NCI-H2171 (cell line): ENCODE measurements around the gene CHST15.

ENCODE experiments used
- DNase-seq: peaks from one replicate; lab custom pipeline; 2025; lab: John Stamatoyannopoulos, UW

The CHST15 gene

DNA sequence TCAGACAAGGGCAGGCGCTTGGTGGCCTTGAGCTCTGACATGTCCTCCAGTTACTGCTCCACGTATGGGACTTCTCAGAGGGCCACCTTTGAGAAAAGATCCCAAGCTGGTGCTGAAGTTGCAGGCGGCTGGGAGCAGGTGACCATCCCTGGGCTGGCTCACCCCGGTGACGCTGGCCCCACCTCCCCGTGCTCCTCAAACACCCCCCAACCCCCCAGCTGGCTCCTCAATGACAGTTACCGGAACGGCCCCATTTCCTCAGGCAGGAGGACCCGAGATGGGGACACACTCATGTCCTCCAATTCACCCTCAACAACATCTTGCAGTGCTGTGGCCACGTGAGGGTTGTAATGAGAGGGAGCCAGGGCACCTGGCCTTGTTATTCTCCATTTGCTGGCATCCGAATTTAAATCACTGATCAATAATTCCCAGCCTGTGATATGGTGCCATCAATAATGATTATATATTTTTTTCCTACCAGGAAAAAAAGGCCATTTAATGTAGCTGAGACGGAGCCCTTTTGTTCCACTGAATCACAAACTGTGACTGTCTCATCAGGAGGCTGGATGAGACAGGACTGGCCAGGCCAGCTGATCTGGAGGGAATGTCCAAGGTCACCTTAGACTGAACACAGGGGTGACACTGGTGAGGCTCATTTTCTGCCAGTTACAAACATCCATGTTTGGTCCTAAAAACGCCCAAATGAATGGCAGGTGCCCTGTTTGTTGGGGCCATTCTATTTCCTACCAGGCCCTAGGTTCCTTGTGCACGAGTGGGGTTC is 64.5 kb downstream of the CHST15 start:
- DNase-seq: no peak

DNA sequence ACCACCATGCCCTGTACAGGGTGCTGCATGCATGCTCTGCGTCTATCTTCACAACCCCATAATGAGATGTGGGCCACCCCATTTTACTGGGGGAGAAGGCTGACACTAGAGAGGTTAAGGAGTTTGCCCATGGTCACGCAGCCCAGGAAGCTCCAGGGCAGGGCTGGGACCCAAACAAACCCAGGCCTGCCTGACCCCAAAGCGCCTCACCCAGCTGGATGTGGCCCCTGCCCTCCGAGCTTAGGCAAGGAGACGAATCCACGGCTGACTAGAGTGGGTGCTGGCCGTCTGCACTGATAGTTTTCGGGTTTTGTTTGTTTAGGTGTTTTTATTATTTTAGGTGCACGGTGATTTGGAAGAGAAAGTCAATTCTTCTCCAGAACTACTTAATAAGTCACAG is 65.7 kb downstream of the CHST15 start:
- DNase-seq: no peak

GRCh38 chr10:124027031-124027611 is 66.3 kb downstream of the CHST15 start:
- DNase-seq: no peak

DNA sequence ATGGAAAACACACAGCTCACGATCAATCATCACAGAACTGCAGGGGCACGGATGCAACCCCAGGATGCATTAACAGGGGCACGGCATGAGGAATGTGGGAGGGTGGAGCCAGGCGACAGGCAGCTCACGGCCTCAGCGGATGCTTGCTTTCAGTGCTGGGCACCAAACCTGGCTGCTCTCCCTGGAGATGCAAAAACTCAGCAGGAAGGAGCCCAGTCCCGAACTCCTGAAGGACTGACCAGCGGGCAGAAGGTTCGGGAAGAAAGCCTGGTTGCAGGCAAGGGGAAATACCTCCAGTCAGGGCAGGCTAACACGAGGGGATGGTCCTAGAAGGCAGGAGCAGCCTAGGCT is 66.8 kb downstream of the CHST15 start:
- DNase-seq: no peak

- DNase-seq: no peak
Observed at GRCh38 chr10:124025660-124026588, 67.5 kb downstream of the CHST15 start.

DNA sequence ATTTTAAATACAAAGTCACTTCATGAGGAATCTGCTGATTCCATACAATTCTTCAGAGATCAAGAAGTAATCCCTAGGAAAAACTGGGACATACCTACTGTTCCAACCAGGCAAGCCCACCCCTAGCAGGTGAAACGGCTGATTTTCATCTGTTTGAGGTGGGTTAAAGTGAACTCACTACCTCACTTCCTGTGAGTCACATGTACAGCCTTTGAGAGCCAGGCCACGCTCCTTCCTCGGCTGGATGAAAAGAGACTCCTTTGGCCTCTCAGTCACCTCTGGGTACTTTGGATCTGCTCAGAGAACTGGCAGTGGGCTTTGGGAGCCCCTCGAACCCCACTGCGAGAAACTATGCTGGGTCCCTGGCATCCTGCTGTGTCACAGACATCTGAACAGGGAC is 68.2 kb downstream of the CHST15 start:
- no peak for DNase-seq

- no peak for DNase-seq
Observed at GRCh38 chr10:124022066-124022465, 71.3 kb downstream of the CHST15 start.

DNA sequence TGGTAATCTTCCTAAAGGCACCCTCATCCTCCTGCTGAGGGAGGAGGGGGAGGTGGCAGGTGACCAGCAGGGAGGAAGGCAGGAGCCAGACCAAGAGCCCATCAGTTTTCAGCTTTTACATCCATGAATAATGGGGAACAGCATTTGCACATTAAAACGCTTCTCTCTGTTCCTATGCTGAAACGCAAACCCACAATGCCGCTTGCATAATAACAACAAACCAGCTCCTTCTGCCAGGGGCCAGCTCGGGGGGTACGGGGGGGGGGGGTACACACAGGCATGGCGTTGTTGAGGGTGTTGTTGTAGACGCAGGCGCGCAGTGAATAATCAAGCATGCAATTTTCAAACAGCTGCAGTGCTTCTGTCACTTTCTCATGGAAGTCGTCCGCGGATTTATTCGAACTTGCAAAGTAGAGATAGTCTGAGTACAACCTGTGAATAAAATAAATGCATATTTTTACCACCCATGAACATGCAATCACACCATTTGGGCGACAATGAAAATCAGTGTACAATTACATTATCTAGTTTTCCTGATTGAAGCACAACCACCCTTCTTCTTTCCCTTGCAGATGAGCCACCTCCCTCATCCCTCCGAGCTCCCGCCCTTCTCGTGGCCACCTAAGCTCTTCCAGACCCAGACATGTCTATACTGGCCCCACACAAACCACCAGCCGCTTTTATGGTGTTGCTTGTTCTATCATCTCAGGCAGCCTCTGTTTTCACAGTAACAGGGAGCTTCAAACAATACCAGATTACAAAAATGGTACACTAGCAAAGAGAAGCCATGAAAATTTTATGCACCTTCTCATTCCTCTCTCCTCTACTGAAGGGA is 72.2 kb downstream of the CHST15 start:
- DNase-seq: no peak

DNA sequence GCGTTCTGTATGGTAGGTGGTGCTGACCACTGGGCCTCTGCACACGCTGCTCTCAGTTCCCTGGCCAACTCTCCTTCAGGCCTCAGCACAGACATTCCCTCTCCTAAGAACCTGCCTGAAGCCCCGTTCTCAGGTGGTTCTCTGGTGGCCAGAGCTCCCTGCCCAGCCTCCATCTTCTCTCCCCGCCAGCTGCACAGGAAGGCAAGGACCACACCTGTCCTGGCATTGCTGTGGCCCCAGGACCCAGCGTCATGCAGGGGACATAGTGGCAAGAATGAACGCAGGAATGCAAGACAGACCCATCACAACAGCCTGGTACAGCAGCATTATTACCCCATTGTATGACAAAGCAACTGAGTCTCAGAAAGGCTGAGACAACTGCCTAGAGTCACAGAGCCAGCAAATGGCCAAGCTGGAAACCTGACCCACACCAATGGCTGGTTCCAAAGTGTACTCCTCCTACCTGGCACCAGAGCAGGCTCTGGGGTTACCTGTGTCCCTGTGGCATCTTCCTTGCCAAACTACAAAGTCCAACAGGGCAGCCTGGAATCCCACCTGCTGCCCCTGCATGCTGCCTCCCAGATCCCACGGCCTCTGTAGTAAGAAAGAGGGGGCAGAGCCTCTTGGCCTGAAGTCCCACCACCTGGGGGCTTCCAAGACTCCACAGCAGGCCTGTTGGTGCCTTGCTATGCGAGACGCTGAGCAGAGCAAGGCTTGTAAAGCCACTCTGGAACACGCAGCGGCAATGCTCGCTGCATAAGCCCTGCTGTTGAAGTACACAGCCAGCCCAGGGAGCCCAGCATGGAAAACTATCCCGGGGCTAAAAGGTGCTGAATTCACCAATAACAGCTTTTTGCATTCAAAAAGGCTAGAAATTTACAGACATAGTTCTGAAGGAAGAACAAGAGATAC is 73.3 kb downstream of the CHST15 start:
- DNase-seq: no peak

DNA sequence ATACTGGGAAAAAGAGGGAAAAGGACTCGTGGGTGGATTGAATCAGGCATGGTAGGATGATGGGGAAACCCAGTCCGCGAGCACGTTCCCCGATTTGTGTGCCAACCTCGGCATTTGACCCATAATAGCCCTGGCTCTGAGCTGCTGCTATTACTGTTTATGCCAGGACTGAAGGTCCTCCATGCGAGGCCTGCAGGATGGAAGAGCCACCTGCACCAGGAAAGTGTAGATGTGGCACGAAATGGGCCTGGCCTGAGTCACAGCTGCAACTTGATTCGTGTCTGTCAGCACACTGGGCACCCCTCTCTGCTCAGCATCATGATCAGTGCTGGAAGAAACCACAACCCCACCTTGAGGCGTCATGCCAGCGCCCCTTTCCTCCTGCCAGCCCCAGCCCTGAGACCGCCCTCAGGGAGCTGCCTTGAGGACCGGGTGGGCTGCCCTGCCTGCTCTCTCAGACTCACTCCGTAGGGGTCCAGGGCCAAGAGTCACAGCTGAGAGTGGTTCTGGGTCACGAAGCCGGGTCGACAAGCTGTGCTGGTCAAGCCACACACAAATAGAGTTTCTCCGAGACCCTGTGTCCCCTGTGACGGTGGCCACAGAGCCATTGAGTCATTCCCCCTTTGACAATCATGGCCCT is 74.4 kb downstream of the CHST15 start:
- DNase-seq: no peak

GRCh38 chr10:124017729-124018128 is 75.7 kb downstream of the CHST15 start:
- DNase-seq: no peak

DNA sequence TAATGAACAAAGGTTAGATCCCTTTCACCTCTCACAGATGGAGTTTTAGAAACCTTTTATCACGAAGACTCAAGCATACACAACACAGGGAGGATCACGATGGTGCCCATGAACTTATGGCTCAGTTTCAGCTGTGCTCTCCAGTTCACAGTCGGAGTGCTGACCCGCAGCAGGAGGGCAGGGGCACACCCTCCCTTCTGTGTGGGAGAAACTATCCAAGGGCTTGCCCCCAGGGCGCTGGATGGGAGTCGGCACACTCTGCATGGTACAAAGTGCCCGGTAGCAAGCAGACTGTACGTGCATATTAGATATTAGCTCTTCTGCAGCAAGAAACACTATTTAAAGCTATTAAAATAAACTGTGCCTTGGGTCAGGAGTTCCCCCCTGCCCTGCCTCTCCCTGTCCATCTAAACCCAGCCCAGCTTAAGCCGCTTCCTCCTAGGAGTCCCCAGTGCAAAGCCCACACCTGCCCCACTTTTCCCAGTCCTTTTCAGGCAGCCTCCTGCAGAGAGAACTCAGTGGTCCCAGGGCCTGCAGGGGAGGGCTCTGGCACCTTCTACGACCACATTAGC is 76.5 kb downstream of the CHST15 start:
- no peak for DNase-seq

- no peak for DNase-seq
Observed at GRCh38 chr10:124015991-124016390, 77.4 kb downstream of the CHST15 start.

- no peak for DNase-seq
Observed at GRCh38 chr10:124014416-124015154, 78.8 kb downstream of the CHST15 start.

GRCh38 chr10:124013916-124014315 is 79.5 kb downstream of the CHST15 start:
- DNase-seq: no peak

- DNase-seq: no peak
Observed at GRCh38 chr10:124012991-124013390, 80.4 kb downstream of the CHST15 start.

DNA sequence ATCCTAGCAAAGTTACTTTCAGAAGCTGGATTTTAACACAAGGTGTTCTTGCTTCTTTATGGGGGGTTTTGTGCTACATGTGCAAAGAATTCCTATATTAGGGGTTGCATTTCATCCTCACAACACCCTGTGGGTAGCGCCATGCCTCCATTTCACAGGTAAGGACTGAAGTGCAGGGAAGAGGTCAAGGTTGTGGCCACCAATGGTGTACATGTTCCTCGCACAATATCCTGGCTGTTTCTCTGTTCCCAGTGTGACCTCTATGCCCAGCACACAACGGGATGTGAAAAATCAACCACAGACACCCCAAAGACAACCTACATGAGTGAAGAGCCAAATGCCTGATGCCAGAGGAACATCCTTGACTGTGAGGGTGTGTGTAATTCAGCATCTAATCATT is 80.8 kb downstream of the CHST15 start:
- DNase-seq: no peak

DNA sequence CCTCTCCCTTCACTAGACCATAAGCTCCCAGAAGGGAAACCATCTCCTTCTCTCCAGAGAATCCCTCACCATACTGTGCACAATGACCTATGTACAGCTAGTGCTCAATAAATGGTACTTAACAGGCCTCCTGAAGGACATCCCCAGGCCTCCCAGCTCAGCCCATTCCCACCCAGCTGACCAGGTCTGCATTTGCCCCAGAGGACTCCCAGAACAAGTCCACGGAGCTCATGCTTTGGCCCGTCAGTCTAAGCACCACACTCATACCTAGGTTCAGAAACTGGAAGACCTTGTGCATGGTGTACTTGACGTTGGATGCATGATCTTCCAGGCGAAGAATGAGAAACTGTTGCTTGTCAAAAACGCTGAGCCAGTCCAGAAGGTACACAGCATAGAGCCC is 81.3 kb downstream of the CHST15 start:
- DNase-seq: no peak

DNA sequence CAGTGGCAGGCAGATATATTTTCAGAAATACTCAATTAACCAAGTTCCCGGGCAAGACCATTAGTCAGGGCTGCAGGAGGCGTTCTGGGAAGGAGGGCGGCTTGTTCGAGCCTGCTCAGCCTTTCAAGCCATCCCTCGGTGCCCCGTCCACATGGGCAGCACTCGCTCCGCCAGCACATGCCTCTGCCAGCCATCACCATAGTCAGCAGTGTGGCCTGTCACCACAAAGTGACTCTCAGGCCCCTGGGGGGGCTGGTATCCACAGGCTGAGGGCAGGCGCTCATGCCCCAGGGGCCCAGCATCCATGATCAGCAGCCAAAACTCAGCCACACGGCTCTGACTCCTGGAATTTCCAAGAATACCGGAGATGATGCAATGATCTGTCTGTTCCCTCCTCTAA is 81.9 kb downstream of the CHST15 start:
- no peak for DNase-seq
